Measurements from ENCODE around the gene C2orf76.
"Not testable (repeated sequence)": the region's sequence is repeated elsewhere in the genome, so short reads cannot be mapped to it uniquely, and the experiment has no call there.

The C2orf76 gene

GRCh38 chr2:119405151-119405550 lies 38.5 kb upstream of the C2orf76 start:
- DNase-seq (ENCODE audit: low spot score), result no peak
- Histone ChIP-seq H3K27ac (no peak overlapping the region), H3K4me3 (no peak overlapping the region)
- TF ChIP-seq, protein P1, sequence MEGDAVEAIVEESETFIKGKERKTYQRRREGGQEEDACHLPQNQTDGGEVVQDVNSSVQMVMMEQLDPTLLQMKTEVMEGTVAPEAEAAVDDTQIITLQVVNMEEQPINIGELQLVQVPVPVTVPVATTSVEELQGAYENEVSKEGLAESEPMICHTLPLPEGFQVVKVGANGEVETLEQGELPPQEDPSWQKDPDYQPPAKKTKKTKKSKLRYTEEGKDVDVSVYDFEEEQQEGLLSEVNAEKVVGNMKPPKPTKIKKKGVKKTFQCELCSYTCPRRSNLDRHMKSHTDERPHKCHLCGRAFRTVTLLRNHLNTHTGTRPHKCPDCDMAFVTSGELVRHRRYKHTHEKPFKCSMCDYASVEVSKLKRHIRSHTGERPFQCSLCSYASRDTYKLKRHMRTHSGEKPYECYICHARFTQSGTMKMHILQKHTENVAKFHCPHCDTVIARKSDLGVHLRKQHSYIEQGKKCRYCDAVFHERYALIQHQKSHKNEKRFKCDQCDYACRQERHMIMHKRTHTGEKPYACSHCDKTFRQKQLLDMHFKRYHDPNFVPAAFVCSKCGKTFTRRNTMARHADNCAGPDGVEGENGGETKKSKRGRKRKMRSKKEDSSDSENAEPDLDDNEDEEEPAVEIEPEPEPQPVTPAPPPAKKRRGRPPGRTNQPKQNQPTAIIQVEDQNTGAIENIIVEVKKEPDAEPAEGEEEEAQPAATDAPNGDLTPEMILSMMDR (IDR thresholded peaks at IDR 0.05), result no peak

- not testable (repeated sequence) for H3K27ac ChIP-seq; H3K4me3 ChIP-seq; DNase-seq (ENCODE audit: low spot score)
These were observed 37.0 kb upstream of the C2orf76 start for GRCh38 chr2:119403618-119404017.

DNA sequence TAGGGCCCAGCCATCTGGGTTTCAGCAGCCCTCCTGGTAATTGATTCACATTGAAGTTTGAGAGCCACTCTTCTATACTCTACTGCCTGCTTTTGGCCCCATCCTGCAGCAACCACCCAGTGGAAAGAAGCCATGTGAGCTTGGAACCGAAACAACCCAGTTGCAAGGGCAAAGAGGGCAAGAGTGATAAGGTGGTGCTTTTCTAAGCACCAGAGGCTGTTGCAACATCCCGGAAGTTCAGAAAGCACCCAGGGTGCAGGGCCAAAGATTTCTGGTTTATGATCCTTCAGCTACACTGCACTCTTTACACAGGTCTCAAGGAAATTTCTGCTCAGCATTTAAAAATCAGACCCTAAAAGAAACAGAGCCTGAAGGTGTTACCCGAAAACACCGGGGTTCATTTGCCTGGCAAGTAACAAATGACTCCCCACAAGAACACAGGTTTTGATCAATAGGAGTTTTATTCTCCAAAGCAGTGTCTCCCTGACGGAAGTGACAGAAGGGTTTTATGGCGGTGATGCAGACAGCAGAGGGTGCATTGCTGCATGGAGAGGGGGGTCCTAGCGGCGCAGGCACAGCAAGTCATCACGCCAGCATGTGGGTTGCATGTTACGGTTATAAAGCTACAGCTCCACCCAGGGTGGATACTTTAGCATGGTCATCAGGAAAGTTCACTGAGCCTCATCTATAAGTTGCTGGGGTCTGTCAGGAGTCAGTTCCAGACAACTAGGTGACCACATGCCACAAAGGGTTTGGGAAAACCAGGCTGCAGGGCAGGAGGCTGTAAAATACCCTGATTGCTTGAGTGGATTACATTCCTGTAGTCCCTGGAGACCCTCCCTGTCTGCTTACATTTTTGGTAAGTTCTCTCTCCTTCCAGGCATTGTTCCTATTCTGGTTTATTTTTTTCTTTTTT lies 36.3 kb upstream of the C2orf76 start:
- TF ChIP-seq, protein P1 (IDR thresholded peaks at IDR 0.05), result no peak
- Histone ChIP-seq H3K27ac (no peak overlapping the region), H3K4me3 (no peak overlapping the region)
- no peak for DNase-seq (ENCODE audit: low spot score)

GRCh38 chr2:119402106-119402505 lies 35.5 kb upstream of the C2orf76 start:
- DNase-seq (ENCODE audit: low spot score), result no peak
- no peak overlapping the region for H3K27ac ChIP-seq
- TF ChIP-seq, protein P1 (IDR thresholded peaks at IDR 0.05), result no peak
- no peak overlapping the region for H3K4me3 ChIP-seq

DNA sequence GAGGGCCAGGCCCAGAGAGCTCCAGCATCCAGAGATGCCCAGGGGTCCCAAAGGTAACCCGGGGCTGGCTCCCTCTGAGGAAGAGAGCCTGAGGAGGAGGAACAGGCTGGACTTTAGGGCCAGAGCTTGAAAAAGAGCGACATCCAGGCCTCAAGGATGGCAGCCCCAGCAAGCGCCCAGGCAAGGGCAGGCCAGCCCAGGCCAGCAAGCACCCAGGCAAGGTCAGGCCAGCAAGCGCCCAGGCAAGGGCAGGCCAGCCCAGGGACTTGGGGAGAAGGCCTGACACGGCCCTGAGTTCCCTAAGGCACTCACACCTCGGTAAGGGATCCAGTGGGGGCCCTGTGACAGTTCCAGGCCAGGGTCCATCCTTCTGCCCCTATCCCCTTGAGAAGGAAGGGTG lies 30.6 kb upstream of the C2orf76 start:
- no peak for DNase-seq (ENCODE audit: low spot score)
- Histone ChIP-seq H3K4me3 (no peak overlapping the region), H3K27ac (no peak overlapping the region)
- TF ChIP-seq, protein P1 (IDR thresholded peaks at IDR 0.05), result no peak

- TF ChIP-seq, protein P1 (IDR thresholded peaks at IDR 0.05), result no peak
- DNase-seq (ENCODE audit: low spot score), result no peak
- no peak overlapping the region for H3K27ac ChIP-seq
- no peak overlapping the region for H3K4me3 ChIP-seq
These were observed 27.5 kb upstream of the C2orf76 start for GRCh38 chr2:119393971-119394748.

GRCh38 chr2:119389615-119390306 lies 23.1 kb upstream of the C2orf76 start:
- H3K27ac ChIP-seq, result no peak overlapping the region
- no peak overlapping the region for H3K4me3 ChIP-seq
- TF ChIP-seq, protein P1 (IDR thresholded peaks at IDR 0.05), result no peak
- no peak for DNase-seq (ENCODE audit: low spot score)

Data from coronary artery (tissue), 2 donors.